NCI-H526 treated with DMSO at 0.1 percent for 48 hours (cell line): ENCODE data around the gene TEAD4.
A peak's percentile ranks its signal among the peaks of the same experiment; 100 is the strongest.

Experiments
- DNase-seq: peaks from one replicate; lab custom pipeline; 2025; lab: John Stamatoyannopoulos, UW

The TEAD4 gene

GRCh38 chr12:2959192-2959504 is at the start of gene TEAD4:
TEAD4 (plus strand) TSS chr12:2959397.
- peak; percentile 45 for DNase-seq

- DNase-seq: no peak
Measured at GRCh38 chr12:2912216-2912575, 47.0 kb upstream of the TEAD4 start.

- DNase-seq: no peak
Measured at GRCh38 chr12:2919249-2919648, 39.9 kb upstream of the TEAD4 start.

- no peak for DNase-seq
Measured at GRCh38 chr12:2922329-2922728, 36.9 kb upstream of the TEAD4 start.

- DNase-seq: no peak
Measured at GRCh38 chr12:2923057-2923456, 36.1 kb upstream of the TEAD4 start.

- no peak for DNase-seq
Measured at GRCh38 chr12:2924019-2924418, 35.2 kb upstream of the TEAD4 start.

GRCh38 chr12:2925322-2925995 is 33.7 kb upstream of the TEAD4 start:
- no peak for DNase-seq

- DNase-seq: no peak
Measured at GRCh38 chr12:2930865-2931264, 28.3 kb upstream of the TEAD4 start.

GRCh38 chr12:2933586-2933985 is 25.6 kb upstream of the TEAD4 start:
- DNase-seq: no peak

- no peak for DNase-seq
Measured at GRCh38 chr12:2934371-2934770, 24.8 kb upstream of the TEAD4 start.

- DNase-seq: no peak
Measured at GRCh38 chr12:2936301-2936700, 22.9 kb upstream of the TEAD4 start.

- DNase-seq: no peak
Measured at GRCh38 chr12:2937500-2937899, 21.7 kb upstream of the TEAD4 start.

- DNase-seq: no peak
Measured at GRCh38 chr12:2939191-2939590, 20.0 kb upstream of the TEAD4 start.

GRCh38 chr12:2940564-2940963 is 18.6 kb upstream of the TEAD4 start:
- no peak for DNase-seq

GRCh38 chr12:2941524-2941923 is 17.7 kb upstream of the TEAD4 start:
- no peak for DNase-seq

GRCh38 chr12:2944401-2945047 is 14.7 kb upstream of the TEAD4 start:
- peak; percentile 58 for DNase-seq

- DNase-seq: no peak
Measured at GRCh38 chr12:2949411-2949810, 9.8 kb upstream of the TEAD4 start.

GRCh38 chr12:2955888-2956287 is 3.3 kb upstream of the TEAD4 start:
- no peak for DNase-seq

- DNase-seq: no peak
Measured at GRCh38 chr12:2957816-2958431, 1.3 kb upstream of the TEAD4 start.

GRCh38 chr12:2958432-2959191 is 585 bp upstream of the TEAD4 start:
- peak; percentile 82 for DNase-seq

GRCh38 chr12:2959505-2960389 is 550 bp downstream of the TEAD4 start:
- DNase-seq: peak; percentile 73

GRCh38 chr12:2960390-2960956 is 1.3 kb downstream of the TEAD4 start:
- DNase-seq: peak; percentile 86
